HG03280 (cell line): ENCODE data around the gene FAM110D.

Experiments used
- ATAC-seq: cut with Tn5 transposase; IDR thresholded peaks from one replicate; pipeline ENCODE4 v1.9.1; 2021; ENCODE audit warnings: mild to moderate bottlenecking, moderate library complexity; ENCODE audit not compliant: unreplicated experiment

Gene FAM110D

DNA sequence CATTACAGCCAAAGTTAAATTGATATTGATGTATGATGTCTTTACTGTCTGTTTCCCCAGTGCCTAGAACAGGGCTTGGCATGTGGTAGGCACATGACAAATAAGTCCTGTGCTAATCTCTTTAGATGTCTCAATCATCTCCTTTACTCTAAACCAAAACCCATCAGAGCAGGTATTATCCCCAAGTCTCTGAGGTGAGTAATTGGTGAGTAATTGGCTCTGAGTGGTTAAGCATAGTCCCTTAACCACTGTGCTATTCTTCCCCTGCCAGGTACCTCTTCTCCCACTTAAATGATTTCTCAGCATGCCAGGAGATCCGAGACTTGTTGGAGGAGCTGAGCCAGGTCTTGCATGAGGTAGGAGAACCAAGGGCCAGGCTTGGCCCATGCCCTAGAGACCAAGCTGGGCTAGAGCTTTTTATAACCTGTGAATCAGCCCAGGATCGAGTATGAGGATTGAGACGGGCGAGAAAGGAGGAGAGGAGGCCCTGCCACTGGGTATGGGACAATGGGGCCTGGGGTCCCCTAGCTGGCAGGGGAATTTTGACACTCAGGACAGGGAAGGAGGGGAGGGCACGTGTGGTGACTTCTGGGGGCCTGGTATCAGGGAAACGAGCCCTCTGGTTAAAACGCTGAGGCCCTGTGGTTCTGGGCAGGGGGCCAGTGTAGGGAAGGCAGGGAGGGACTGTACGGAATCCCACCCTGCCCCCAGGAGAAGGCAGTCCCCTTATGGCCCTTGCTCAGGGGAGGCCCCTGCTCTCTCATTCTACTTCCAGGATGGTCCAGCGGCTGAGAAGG is 22.9 kb downstream of the FAM110D start:
- ATAC-seq = no peak

DNA sequence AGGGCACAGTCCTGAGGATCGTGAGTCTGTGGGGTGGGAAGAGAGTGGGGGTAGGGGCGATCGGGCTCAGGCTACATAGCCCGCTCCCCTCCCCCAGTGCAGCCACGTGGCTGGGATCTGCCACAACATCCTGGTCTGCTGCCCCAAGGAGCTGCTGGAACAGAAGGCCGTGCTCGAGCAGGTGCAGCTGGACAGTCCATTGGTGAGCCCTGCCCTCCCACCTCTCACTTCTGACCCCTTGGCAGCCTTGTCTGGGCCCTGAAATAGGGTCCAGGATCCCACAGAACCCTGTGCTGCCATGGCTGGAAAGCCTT is 23.5 kb downstream of the FAM110D start:
- ATAC-seq = no peak

DNA sequence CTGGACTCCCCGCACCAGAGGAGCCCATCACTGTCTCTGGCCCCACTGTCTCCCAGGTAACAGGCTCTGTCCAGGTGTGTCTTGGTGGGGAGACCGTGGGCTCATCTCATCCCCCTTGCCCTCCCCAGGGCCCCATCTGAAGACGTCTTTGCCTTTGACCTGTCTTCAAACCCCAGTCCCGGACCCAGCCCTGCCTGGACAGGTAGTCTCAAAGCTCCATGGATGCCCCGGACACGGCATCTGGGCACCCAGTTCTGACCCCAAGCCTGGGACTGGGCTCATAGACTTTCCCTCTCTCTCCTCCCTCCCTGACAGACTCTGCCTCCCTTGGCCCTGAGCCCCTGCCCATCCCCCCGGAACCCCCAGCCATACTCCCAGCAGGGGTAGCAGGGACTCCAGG is 25.2 kb downstream of the FAM110D start:
- ATAC-seq = no peak

DNA sequence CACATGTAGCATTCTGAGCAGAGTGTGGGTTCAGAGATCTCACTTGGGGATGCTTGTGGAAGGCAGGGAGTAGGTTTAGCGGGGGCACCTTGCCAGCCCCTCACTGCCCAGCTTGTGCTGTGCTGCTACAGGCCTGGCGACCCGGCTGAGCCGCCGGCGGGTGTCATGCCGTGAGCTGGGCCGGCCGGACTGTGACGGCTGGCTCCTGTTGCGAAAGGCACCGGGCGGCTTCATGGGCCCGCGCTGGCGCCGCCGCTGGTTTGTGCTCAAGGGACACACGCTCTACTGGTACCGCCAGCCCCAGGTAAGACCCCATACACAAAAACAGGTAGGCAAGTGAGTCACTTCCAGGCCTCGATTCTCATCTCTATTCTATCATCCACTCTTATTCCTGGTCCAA is 26.0 kb downstream of the FAM110D start:
- ATAC-seq = no peak

DNA sequence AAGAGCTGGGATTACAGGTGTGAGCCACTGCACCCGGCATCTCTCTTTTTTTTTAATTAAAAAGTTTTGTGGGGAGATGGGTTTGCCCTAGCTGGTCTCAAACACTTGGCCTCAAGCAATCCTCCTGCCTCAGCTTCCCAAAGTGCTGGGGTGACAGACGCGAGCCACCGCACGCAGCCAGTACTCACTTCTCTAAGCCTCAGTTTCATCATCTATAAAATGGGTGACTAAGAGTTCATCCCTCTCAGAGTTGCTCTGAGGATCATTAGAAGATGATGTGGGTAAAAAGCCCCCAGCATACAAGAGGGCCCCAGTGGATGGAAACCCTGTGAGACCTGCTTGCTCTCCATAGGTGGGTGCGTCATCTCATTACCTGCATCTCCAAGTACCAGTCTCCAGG is 29.0 kb downstream of the FAM110D start:
- ATAC-seq = no peak

DNA sequence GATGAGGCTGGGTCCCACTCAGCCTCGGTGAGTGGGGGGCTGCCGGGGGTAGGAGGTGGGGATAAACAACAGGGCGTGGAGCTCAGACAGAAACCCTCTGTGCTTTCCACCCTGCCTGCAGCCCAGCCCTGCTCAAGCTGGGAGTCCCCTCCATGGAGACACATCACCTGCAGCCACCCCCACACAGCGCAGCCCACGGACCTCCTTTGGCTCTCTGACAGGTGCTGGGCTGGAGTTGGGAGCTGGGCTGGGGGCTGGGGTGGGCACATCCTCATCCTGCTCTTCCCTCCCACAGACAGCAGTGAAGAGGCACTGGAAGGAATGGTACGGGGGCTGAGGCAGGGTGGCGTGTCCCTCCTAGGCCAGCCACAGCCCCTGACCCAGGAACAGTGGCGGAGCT is 29.6 kb downstream of the FAM110D start:
- no peak for ATAC-seq

DNA sequence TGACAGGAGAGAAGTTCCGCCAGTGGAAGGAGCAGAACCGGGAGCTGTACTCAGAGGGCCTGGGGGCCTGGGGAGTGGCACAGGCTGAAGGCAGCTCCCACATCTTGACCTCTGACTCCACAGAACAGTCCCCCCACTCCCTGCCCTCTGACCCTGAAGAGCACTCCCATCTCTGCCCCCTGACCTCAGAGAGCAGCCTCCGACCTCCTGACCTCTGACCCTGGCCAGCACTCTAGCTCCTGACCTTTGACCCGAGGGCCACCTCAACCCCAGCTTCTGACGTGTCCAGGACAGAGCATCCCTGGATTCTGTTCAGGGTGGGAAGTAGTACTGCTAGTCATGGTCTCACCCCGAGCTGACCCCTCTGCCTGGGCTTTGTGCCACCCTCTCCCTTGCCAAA is 30.5 kb downstream of the FAM110D start:
- no peak for ATAC-seq

DNA sequence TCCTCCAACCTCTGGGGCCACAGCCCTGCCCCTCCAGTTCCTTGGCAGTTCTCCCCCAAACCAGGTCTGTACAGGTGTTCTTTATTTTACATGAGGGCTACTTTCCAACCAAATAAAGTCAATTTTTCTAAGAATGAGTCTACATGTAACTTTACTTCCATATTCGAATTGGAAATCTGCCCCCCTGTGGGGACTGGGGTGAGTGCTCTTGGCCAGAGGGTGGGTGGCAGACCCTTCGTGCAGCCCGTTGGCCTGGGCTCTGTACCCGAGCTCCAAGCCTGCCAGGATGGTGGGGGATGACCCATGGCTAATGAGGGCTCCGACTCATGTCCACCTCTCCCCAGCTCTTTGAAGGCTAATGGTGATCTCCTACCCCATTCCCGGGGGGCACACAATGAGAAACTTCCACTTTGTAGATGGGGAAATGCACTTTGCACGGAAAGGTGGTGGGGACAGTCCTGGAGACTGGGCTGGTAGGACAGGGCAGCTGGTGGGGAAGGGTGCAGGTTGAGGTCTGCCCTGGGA is 30.9 kb downstream of the FAM110D start:
- ATAC-seq = no peak

DNA sequence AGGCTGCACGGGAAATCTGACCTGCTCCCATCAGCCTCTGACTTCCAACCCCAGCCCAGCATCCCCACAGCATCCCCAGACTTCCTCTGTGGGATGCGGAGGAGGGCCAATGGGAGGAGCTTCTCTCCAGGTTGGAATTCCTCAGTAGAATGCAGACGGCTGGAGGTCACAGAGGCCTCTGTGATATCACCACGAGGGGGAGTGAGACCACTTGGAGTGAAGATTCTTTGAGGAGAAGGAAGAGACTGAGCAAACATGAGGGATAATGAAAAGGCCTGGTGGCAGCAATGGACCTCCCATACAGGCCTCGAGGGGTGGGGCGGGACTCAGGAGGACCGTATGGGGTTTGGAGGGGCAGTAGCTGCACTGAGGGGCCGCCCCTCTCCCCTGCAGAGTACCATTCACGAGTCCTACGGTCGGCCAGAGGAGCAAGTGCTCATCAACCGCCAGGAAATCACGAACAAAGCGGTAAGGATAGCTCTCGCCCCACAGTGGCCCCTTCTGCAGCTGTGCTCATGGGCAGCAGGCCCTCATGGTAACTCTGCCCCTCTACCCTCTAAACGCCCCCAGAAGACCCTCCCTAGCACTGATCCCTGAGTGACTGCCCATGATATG is 31.6 kb downstream of the FAM110D start, which contains the start of gene CATSPER4:
TSS of gene CATSPER4 (plus strand) at position 230 of the 615 bp plus-strand sequence. CDS start at position 256, 26 bp downstream.
- ATAC-seq = no peak

DNA sequence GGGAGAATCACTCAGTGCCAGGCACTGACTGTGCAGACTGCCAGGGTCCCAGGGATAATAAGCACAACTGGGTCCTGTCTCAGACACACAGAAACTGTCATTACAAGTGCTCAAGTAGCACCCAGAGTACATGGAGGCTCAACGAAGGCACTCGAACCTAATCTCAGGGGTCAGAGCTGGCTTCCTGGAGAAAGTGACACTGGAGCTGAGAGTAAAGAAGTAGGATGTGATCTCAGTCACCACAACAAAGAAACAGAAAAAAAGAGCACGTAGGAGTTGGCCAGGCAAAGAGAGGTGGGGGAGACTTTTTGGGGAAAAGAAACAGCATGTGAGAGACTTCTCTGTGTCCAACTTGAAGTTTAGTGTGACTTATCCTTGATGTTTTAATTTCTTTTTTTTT is 32.9 kb downstream of the FAM110D start:
- ATAC-seq = no peak

DNA sequence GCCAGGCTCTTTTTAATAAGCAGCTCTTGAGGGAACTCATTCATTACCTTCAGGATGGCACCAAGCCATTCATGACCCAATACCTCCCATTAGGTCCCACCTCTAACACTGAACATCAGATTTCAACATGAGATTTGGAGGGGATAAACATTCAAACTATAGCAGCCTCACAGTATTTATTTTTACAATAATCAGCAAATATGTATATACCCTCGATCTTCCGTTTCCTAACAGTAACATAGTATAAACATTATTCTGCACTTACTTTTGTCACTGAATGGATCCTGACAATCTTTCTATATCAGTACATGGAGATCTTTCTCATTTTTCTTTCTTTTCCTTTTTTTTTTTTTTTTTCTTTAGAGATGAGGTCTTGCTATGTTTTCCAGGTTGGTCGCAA is 36.9 kb downstream of the FAM110D start:
- no peak for ATAC-seq

DNA sequence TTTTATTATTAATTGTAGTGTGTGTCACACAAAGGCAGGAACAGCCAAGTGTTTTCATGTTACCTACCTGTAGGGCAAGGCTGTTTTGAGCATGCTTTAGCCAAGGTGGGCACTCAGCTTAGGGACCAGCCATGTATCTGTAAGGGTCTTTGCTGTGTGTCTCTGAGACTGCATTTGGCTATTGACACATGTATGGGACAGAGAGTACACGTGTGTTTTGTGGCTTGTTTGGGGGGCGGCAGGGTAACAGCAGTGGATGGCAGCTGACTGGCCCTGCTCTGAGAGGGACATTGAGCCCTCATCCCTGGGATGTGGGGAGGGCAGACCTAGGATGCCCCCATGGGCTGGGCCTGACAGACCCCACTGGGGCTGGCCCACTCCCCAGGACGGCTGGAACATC is 38.4 kb downstream of the FAM110D start:
- no peak for ATAC-seq

DNA sequence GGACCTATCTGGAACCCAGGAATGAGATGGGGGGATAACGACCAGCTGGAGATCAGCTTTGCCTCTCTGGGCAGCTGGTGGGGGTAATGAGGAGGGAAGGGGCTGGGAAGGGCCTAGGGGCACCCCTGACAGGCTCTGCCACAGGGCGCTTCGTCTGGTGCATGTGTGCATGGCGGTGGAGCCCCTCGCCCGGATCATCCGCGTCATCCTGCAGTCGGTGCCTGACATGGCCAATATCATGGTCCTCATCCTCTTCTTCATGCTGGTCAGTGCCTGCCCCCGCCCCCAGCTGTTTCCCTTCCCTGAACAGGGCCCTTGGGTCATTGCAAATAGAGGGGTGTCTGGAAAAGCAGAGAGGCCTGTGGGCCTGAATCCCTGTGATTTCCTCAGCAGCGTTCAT is 38.9 kb downstream of the FAM110D start:
- ATAC-seq = no peak

DNA sequence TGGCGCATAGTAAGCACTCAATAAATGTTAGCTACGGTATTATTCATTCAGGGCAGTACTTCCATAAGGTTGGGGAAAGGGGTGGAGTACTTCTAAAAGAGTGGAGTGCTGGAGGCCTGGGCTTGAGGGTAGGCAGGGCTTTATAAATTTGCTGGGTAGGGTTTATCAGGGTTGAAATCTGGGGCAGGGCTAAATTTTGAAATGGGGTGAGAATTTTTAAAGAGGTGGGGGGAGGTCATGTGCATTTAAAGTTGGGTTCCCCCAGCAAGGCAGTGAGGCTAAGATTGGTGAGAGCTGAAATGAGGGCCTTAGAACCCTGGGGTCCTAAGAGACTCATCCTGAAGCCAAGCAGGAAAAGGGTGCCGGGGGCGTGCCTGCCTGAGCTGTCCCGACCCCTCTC is 41.5 kb downstream of the FAM110D start:
- ATAC-seq = no peak

DNA sequence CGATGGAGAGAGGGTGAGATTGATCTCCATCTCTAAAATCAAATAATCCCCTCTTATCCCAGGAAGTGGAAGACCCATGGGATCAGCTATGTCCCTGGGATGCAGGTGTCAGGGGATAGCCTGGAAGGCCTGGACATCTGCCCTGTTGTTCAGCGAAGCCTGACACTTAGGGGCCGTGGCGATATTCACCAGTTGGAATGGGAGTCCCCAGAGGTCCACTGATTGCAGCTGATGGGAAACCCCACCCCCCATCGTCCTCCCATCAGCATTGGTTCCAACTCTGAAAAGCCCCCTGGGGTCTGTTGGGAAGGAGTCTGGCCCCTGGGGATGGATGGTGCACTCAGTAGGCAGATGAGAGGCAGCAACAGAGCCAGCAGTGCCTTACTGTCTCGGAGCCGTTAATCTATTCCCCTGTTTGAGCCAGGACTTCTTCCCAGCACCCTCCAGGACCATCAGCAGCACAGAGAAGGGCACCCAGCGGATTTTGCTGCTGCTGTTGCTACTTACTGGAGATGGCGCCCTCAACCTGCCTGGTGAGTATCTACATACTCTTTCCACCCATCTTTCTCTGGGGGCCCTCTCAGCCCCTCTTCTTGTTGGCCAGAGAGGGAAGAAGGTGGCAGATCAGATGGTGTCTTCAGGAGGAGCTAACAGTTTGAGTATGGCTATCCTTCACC is 44.9 kb downstream of the FAM110D start:
- no peak for ATAC-seq

DNA sequence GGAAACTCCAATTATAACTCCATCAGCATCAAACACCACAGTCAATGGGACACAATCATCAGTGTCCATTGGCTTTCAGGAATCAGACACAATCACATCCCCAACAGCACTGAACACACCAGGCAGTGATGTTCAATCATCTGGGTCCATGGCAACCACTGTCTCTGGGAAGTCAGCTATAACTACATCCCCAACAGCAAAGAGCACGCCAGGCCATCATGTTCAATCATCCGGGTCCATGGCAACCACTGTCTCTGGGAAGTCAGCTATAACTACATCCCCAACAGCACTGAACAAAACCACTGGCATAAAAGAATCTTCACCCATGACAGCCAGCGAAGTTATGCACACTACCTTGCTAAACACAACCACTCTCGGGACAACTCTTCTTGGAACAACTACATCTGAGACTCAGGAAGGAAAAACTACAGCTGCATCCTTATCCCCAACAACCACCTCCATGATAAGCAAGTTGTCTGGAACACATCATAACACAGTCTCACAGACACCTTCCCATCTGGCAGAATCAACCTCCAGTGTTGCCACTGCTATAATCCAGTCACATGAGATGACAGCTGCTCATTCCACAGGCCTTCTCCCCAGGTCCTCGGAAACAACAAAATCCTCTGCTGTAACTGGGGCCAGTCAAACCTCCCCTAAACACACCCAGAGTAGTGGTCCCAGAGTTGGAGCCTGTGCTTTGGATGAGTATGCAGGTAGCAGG is 51.4 kb downstream of the FAM110D start:
- ATAC-seq = no peak

DNA sequence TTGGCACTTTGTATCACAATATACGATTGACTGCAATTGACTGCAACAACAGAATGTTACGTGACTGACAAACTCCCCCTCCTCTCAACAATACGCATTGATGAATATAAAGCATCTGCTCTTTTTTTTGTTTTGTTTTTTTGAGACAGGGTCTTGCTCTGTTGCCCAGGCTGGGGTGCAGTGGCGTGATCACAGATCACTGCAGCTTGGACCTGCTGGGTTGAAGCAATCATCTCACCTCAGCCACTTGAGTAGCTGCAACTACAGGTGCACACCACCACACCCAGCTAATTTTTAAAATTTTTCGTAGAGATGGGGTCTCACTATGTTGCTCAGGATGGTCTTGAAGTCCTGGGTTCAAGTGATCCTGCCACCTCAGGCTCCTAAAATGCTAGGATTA is 53.8 kb downstream of the FAM110D start:
- no peak for ATAC-seq

DNA sequence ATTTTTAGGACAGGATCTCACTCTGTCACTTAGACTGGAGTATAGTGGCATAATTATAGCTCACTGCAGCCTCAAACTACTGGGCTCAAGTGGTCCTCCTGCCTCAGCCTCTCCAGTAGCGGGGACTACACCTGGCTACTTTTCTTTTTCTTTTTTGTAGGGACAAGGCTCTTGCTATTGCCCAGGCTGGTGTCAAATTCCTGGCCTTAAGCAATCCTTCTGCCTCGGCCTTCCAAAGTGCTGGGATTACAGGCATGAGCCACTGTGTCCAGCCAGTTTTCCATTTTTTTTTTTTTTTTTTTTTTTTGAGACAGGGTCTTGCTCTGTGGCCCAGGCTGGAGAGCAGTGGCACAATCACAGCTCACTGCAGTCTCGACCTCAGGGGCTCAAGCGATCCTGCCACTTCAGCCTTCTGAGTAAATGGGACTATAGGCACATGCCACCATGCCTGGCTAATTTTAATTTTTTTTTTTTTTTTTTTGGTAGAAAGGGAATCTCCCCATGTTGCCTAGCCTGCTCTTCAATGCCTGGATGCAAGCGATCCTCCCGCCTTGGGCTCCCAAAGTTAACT is 54.5 kb downstream of the FAM110D start:
- ATAC-seq = no peak
